Measurements from ENCODE around the gene LRRC7.

DNA sequence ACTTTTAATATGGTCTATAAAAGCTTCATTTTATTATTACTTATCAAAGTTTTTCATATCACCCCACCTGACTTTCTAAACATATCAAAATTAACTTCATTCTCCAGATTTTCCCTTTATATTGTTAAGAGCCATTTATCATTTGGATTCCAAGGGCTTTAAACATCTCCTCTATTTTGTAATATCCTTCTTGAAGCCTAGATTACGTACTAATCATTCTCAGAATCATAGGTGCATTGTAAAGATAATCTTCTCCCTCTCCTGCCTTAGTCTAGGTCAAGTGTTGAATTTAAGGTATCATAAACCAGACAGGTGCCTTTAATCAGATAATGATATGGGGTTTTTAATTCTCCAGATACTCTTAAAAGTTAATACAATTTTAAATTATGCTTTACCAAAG lies 509.3 kb downstream of the LRRC7 start:
- TF ChIP-seq POLR2AphosphoS5 (IDR thresholded peaks at IDR 0.05; ENCODE audit: low read depth, low read length) (no peak), POLR2A (IDR thresholded peaks at IDR 0.05; ENCODE audit: low read depth, low read length) (no peak)

Measured in GM12892 (cell line).